NCI-H187 treated with DMSO at 0.1 percent for 48 hours (cell line): Measurements from ENCODE around the gene SFTA2.

Experiments
- DNase-seq: peaks from one replicate; lab custom pipeline; 2025; lab: John Stamatoyannopoulos, UW

SFTA2 gene

GRCh38 chr6:30889921-30890645 lies 41.9 kb downstream of the SFTA2 start:
- peak; percentile 31 for DNase-seq

GRCh38 chr6:30889496-30889885 lies 42.5 kb downstream of the SFTA2 start:
- DNase-seq, result no peak

- no peak for DNase-seq
Measured at GRCh38 chr6:30888816-30889495, 43.0 kb downstream of the SFTA2 start.

GRCh38 chr6:30887901-30888815 lies 43.8 kb downstream of the SFTA2 start:
- no peak for DNase-seq

GRCh38 chr6:30886897-30887255 lies 45.1 kb downstream of the SFTA2 start:
- DNase-seq, result no peak

GRCh38 chr6:30885999-30886896 lies 45.7 kb downstream of the SFTA2 start:
- no peak for DNase-seq

GRCh38 chr6:30885481-30885998 lies 46.4 kb downstream of the SFTA2 start:
- DNase-seq, result no peak

- no peak for DNase-seq
Measured at GRCh38 chr6:30884521-30885480, 47.2 kb downstream of the SFTA2 start.

- no peak for DNase-seq
Measured at GRCh38 chr6:30883685-30884520, 48.1 kb downstream of the SFTA2 start, which contains the start of gene DDR1. Gene DDR1 (plus strand): TSS chr6:30884519. CDS start chr6:30888730, 4,211 bp downstream.

GRCh38 chr6:30882759-30883684 lies 48.9 kb downstream of the SFTA2 start:
- DNase-seq, result peak; percentile 30

- DNase-seq, result no peak
Measured at GRCh38 chr6:30882204-30882758, 49.7 kb downstream of the SFTA2 start.

- DNase-seq, result no peak
Measured at GRCh38 chr6:30881392-30882203, 50.4 kb downstream of the SFTA2 start.
